ENCODE results near the gene SLC35A3. TPM values are rescaled to one million over a fixed set of nuclear protein-coding genes. Genes with fewer than 3 reads are reported as not detected.

SLC35A3 gene
- total RNA-seq, 1 donor: 24.6 TPM

DNA sequence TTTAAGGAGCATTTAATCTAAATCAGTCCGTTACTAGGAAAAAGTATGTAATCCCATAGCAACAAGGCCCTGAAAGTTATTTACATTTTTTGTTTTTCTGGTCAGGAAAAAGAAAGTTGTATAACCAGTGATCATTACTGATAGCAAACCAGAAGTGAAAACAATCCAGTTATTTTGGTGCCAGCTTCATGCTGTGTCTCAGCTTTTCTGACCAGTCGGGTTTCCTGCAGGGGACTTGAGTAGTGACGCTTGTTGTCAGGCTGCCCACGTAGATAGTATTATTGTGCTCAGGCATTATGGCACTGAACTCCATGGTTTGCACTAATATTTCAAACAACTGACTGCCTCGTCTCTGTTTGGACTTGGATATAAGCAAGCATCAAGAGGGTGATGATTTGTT, 107.7 kb downstream of the SLC35A3 start:
- TF ChIP-seq, protein P1, sequence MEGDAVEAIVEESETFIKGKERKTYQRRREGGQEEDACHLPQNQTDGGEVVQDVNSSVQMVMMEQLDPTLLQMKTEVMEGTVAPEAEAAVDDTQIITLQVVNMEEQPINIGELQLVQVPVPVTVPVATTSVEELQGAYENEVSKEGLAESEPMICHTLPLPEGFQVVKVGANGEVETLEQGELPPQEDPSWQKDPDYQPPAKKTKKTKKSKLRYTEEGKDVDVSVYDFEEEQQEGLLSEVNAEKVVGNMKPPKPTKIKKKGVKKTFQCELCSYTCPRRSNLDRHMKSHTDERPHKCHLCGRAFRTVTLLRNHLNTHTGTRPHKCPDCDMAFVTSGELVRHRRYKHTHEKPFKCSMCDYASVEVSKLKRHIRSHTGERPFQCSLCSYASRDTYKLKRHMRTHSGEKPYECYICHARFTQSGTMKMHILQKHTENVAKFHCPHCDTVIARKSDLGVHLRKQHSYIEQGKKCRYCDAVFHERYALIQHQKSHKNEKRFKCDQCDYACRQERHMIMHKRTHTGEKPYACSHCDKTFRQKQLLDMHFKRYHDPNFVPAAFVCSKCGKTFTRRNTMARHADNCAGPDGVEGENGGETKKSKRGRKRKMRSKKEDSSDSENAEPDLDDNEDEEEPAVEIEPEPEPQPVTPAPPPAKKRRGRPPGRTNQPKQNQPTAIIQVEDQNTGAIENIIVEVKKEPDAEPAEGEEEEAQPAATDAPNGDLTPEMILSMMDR (IDR thresholded peaks at IDR 0.05; ENCODE audit: extremely low read depth, low read depth, low read length): no peak
- no peak overlapping the region for H3K4me2 ChIP-seq (ENCODE audit: insufficient read depth, low read length)
- H3K4me3 ChIP-seq (ENCODE audit: insufficient read depth, low read length): no peak overlapping the region
- peaks cover 2% of the 10 kb centered on the region for H3K79me2 ChIP-seq (ENCODE audit: insufficient read depth, low read length)
- no peak for DNase-seq (ENCODE audit: insufficient read length, low spot score, missing footprints)
- H3K36me3 ChIP-seq (ENCODE audit: insufficient read depth, low read length): peaks cover 36% of the 10 kb centered on the region
- no peaks in the 10 kb centered on the region for H3K27me3 ChIP-seq (ENCODE audit: insufficient read depth, low read length)
- H3K4me1 ChIP-seq (ENCODE audit: insufficient read depth, low read length): peaks cover 4% of the 10 kb centered on the region
- H3K27ac ChIP-seq (ENCODE audit: low read depth, low read length): no peak overlapping the region
- no peak overlapping the region for H2AFZ ChIP-seq (ENCODE audit: low read length)
- H3K9me3 ChIP-seq (ENCODE audit: low read depth, low read length): no peaks in the 10 kb centered on the region
- no peaks in the 10 kb centered on the region for H4K20me1 ChIP-seq (ENCODE audit: insufficient read depth, low read length)

DNA sequence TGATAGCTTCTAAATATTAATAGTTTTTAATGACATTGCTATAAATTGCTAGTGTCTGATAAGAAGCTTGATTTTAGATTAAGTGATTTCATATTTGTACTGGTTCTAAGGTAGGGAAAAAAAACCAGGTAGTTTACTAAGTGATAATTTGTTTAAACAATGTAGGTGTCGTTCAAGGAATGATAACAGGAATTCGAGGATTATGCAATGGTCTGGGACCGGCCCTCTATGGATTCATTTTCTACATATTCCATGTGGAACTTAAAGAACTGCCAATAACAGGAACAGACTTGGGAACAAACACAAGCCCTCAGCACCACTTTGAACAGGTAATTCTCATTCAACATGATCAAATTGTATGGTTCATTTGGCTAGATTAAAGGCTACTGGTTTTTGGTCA, 110.5 kb downstream of the SLC35A3 start:
- H3K9me3 ChIP-seq (ENCODE audit: low read depth, low read length): no peaks in the 10 kb centered on the region
- H3K27ac ChIP-seq (ENCODE audit: low read depth, low read length): no peak overlapping the region
- H3K4me1 ChIP-seq (ENCODE audit: insufficient read depth, low read length): peaks cover 4% of the 10 kb centered on the region
- H3K36me3 ChIP-seq (ENCODE audit: insufficient read depth, low read length): peaks cover 30% of the 10 kb centered on the region
- TF ChIP-seq, protein P1 (IDR thresholded peaks at IDR 0.05; ENCODE audit: extremely low read depth, low read depth, low read length): no peak
- no peak overlapping the region for H3K4me3 ChIP-seq (ENCODE audit: insufficient read depth, low read length)
- no peaks in the 10 kb centered on the region for H3K27me3 ChIP-seq (ENCODE audit: insufficient read depth, low read length)
- H3K4me2 ChIP-seq (ENCODE audit: insufficient read depth, low read length): no peak overlapping the region
- DNase-seq (ENCODE audit: insufficient read length, low spot score, missing footprints): no peak
- no peaks in the 10 kb centered on the region for H3K79me2 ChIP-seq (ENCODE audit: insufficient read depth, low read length)
- no peaks in the 10 kb centered on the region for H4K20me1 ChIP-seq (ENCODE audit: insufficient read depth, low read length)
- no peak overlapping the region for H2AFZ ChIP-seq (ENCODE audit: low read length)

Small RNAs within 50 kb of the gene (small RNA-seq; reads per million reads assigned to genes)
- not detected for gene RNU6-1318P
- gene RNU6-750P: not detected

Other genes with a start within 250 kb of the SLC35A3 start
- 23.2 and 28.9 TPM in 2 replicates for gene FRRS1, start 203.4 kb upstream of the SLC35A3 start, total RNA-seq
- gene AGL, start 119.6 kb upstream of the SLC35A3 start, total RNA-seq: 17.7 and 18.9 TPM in 2 replicates
- 2.1 and 2.5 TPM in 2 replicates for gene SASS6, start 162.9 kb downstream of the SLC35A3 start, total RNA-seq
- 9.7 and 10.9 TPM in 2 replicates for gene TRMT13, start 163.2 kb downstream of the SLC35A3 start, total RNA-seq
- gene LRRC39, start 208.3 kb downstream of the SLC35A3 start, total RNA-seq: 0.36 and 1.2 TPM in 2 replicates

Measured in osteoblast (primary cell).